ENCODE data around the gene SORCS2.

GRCh38 chr4:7530932-7531639 lies 338.7 kb downstream of the SORCS2 start:
- TF ChIP-seq CTCF (IDR thresholded peaks at IDR 0.05), result no peak
- TF ChIP-seq POLR2A (IDR thresholded peaks at IDR 0.05), result no peak
